ENCODE data around the gene KCNF1. TPM values are rescaled to one million over a fixed set of nuclear protein-coding genes. Genes with fewer than 3 reads are reported as not detected.
A peak's percentile ranks its signal among the peaks of the same experiment; 100 is the strongest.

The KCNF1 gene
- total and polyA plus RNA-seq, 2 of the 8 experiments (the other 6 are each of a cell fraction or from before 2014, with no cell fraction given) = 0.48 to 1.5 TPM

- peak; percentile 48; the same call in 1 of the 2 replicates for TF ChIP-seq E2F6 (IDR thresholded peaks at IDR 0.05)
- no peak for TF ChIP-seq MAFK (IDR thresholded peaks at IDR 0.05; ENCODE audit: low read depth, low read length)
- TF ChIP-seq SIX5 (IDR thresholded peaks at IDR 0.05; ENCODE audit: low read depth, low read length) = no peak
- no peak for TF ChIP-seq CHD1 (IDR thresholded peaks at IDR 0.05; ENCODE audit: low read depth, low read length)
- no peak for TF ChIP-seq CHD2 (IDR thresholded peaks at IDR 0.05; ENCODE audit: low read length)
- no peak for TF ChIP-seq BCL11A (IDR thresholded peaks at IDR 0.05; ENCODE audit: low read depth in 2 of 2, low read length in 2 of 2)
- peak; percentile 63 for TF ChIP-seq USF2 (IDR thresholded peaks at IDR 0.05; ENCODE audit: low read length)
Observed at GRCh38 chr2:10919771-10920621, 8.3 kb downstream of the KCNF1 start (continued).
